ENCODE results near the gene LASP1. TPM values are rescaled to one million over a fixed set of nuclear protein-coding genes. Genes with fewer than 3 reads are reported as not detected.

LASP1 gene
- polyA plus RNA-seq, 1 of the 3 experiments (the other 2 are of a cell fraction), result 102 TPM

DNA sequence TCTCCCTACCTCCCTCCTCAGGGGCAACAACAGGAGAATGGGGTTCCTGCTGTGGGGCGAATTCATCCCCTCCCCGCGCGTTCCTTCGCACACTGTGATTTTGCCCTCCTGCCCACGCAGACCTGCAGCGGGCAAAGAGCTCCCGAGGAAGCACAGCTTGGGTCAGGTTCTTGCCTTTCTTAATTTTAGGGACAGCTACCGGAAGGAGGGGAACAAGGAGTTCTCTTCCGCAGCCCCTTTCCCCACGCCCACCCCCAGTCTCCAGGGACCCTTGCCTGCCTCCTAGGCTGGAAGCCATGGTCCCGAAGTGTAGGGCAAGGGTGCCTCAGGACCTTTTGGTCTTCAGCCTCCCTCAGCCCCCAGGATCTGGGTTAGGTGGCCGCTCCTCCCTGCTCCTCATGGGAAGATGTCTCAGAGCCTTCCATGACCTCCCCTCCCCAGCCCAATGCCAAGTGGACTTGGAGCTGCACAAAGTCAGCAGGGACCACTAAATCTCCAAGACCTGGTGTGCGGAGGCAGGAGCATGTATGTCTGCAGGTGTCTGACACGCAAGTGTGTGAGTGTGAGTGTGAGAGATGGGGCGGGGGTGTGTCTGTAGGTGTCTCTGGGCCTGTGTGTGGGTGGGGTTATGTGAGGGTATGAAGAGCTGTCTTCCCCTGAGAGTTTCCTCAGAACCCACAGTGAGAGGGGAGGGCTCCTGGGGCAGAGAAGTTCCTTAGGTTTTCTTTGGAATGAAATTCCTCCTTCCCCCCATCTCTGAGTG lies 49.6 kb downstream of the LASP1 start:
- no peaks in the 10 kb centered on the region for H3K9me2 ChIP-seq
- H3K4me2 ChIP-seq, result no peak overlapping the region
- no peak overlapping the region for H2AFZ ChIP-seq (ENCODE audit: low read depth)
- H3K9me3 ChIP-seq, result no peaks in the 10 kb centered on the region
- H3K4me3 ChIP-seq (ENCODE audit: low read depth in 2 of 2, low read length in 1 of 2), result no peak overlapping the region
- no peaks in the 10 kb centered on the region for H3K27me3 ChIP-seq (ENCODE audit: insufficient read depth)
- CTCF ChIA-PET, result interaction anchor here (1.0 kb wide), 1 partner anchor 233 kb away, joined by 3 read pairs; no protein-coding TSS in a partner anchor
- over 99% methylated on average over 16 of the region's 16 CpGs for WGBS (ENCODE audit: low lambda C conversion rate)
- DNase-seq, result no peak
- peaks cover 10% of the 10 kb centered on the region; the same call in 1 of the 2 replicates for H3K79me2 ChIP-seq (ENCODE audit: insufficient read depth)
- H3K4me1 ChIP-seq (ENCODE audit: control insufficient read depth in 1 of 2, insufficient read depth in 2 of 2, low read depth in 1 of 2, low read length in 1 of 2), result peaks cover 9 to 34% of the 10 kb centered on the region in 2 experiments; a peak in 2 of 4 replicates
- 0 out of 2 replicates have a peak, but pooled peaks cover 14% of the 10 kb centered on the region for H4K20me1 ChIP-seq (ENCODE audit: insufficient read depth)
- no peak overlapping the region for H3K27ac ChIP-seq (ENCODE audit: low read depth in 2 of 2, low read length in 1 of 2)
- peaks cover 25 to 35% of the 10 kb centered on the region in 2 experiments for H3K36me3 ChIP-seq (replicated peaks in 1 of 2; ENCODE audit: control insufficient read depth in 1 of 2, insufficient read depth in 2 of 2, low read length in 1 of 2)
- H3F3A ChIP-seq (replicated peaks; ENCODE audit: insufficient read depth), result peaks cover 41% of the 10 kb centered on the region
- TF ChIP-seq CTCF (IDR thresholded peaks at IDR 0.05) (no peak), USF2 (IDR thresholded peaks at IDR 0.05; ENCODE audit: borderline replicate concordance, low read depth, low read length) (no peak), MEF2A (IDR thresholded peaks at IDR 0.05; ENCODE audit: borderline replicate concordance, low read depth) (no peak), EZH2phosphoT487 (IDR thresholded peaks at IDR 0.05; ENCODE audit: borderline replicate concordance, low read depth) (no peak), RCOR1 (IDR thresholded peaks at IDR 0.05; ENCODE audit: low read length) (no peak), GABPA (IDR thresholded peaks at IDR 0.05; ENCODE audit: low read depth) (no peak), RAD21 (IDR thresholded peaks at IDR 0.05; ENCODE audit: low read length) (no peak), MXI1 (IDR thresholded peaks at IDR 0.05; ENCODE audit: low read depth, low read length) (no peak), ELF1 (IDR thresholded peaks at IDR 0.05) (no peak), TEAD4 (IDR thresholded peaks at IDR 0.05; ENCODE audit: borderline replicate concordance, insufficient read depth) (no peak), JUND (IDR thresholded peaks at IDR 0.05) (no peak)
- TF ChIP-seq, protein P1, sequence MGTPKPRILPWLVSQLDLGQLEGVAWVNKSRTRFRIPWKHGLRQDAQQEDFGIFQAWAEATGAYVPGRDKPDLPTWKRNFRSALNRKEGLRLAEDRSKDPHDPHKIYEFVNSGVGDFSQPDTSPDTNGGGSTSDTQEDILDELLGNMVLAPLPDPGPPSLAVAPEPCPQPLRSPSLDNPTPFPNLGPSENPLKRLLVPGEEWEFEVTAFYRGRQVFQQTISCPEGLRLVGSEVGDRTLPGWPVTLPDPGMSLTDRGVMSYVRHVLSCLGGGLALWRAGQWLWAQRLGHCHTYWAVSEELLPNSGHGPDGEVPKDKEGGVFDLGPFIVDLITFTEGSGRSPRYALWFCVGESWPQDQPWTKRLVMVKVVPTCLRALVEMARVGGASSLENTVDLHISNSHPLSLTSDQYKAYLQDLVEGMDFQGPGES (IDR thresholded peaks at IDR 0.05; ENCODE audit: low read depth, low read length), result no peak
- H3K9ac ChIP-seq, result no peak overlapping the region
- POLR2A ChIA-PET, result no interaction called here

All from SK-N-SH (cell line).